CD8-positive, alpha-beta memory T cell (primary cell): ENCODE results near the gene RAB11FIP4. TPM values are rescaled to one million over a fixed set of nuclear protein-coding genes. Genes with fewer than 3 reads are reported as not detected.

ENCODE experiments used
- CTCF ChIA-PET: fragments of 350-600 bp; sonication (Branson Sonifier 250); formaldehyde crosslinking; loops from one replicate; lab custom pipeline; 2021; ENCODE audit warnings: antibody characterized with exemption; lab: Charles Lee
- POLR2A ChIA-PET: fragments of 350-600 bp; sonication (Branson Sonifier 250); formaldehyde crosslinking; loops from one replicate; lab custom pipeline; 2021; ENCODE audit warnings: antibody characterized with exemption; lab: Charles Lee
- DNase-seq, 5 donors: peaks; one replicate each; pipeline versions ENCODE4 v3.0.0 to v3.0.0-alpha.2; 2020 to 2022; ENCODE audit warnings: mixed read lengths in 1 of 5
- H3K27ac ChIP-seq: one replicate; pipeline ENCODE4 v1.7.0; 2013; ENCODE audit warnings: low read depth, mild to moderate bottlenecking, low read length, moderate library complexity
- H3K27me3 ChIP-seq: 2 replicates; pipeline ENCODE4 v1.7.0; 2013; ENCODE audit warnings: low read length, mild to moderate bottlenecking; ENCODE audit not compliant: insufficient read depth, poor library complexity, severe bottlenecking
- H3K36me3 ChIP-seq: 2 replicates; pipeline ENCODE4 v1.7.0; 2013; ENCODE audit warnings: mild to moderate bottlenecking, low read length, moderate library complexity; ENCODE audit not compliant: insufficient read depth
- H3K4me1 ChIP-seq: 2 replicates; pipeline ENCODE4 v1.7.0; 2013; ENCODE audit warnings: mild to moderate bottlenecking, low read length, moderate library complexity; ENCODE audit not compliant: insufficient read depth
- H3K4me3 ChIP-seq: 2 replicates; pipeline ENCODE4 v1.7.0; 2013; ENCODE audit warnings: mild to moderate bottlenecking, low read length
- H3K9me3 ChIP-seq: 2 replicates; pipeline ENCODE4 v1.7.0; 2013; ENCODE audit warnings: mild to moderate bottlenecking, low read length
- H3K27ac Mint-ChIP-seq, 8 donors: one replicate each; pipeline ENCODE4 v1.8.0; 2020 to 2021; ENCODE audit warnings: mixed read lengths in 8 of 8, mild to moderate bottlenecking in 6 of 8, inconsistent platforms in 3 of 8, moderate library complexity in 3 of 8
- H3K27me3 Mint-ChIP-seq, 2 donors: one replicate each; pipeline ENCODE4 v1.8.0; 2020 to 2021; ENCODE audit warnings: mixed read lengths in 2 of 2, mild to moderate bottlenecking in 1 of 2, moderate library complexity in 1 of 2
- H3K36me3 Mint-ChIP-seq, 3 donors: one replicate each; pipeline ENCODE4 v1.8.0; 2020 to 2021; ENCODE audit warnings: mixed read lengths in 3 of 3, inconsistent platforms in 1 of 3, mild to moderate bottlenecking in 1 of 3
- H3K4me1 Mint-ChIP-seq, 3 donors: one replicate each; pipeline ENCODE4 v1.8.0; 2020 to 2021; ENCODE audit warnings: mixed read lengths in 3 of 3, inconsistent platforms in 1 of 3, mild to moderate bottlenecking in 1 of 3
- H3K4me3 Mint-ChIP-seq, 7 donors: one replicate each; pipeline ENCODE4 v1.8.0; 2020 to 2021; ENCODE audit warnings: mixed read lengths in 7 of 7, mild to moderate bottlenecking in 6 of 7, moderate library complexity in 4 of 7, inconsistent platforms in 2 of 7
- H3K9me3 Mint-ChIP-seq, 5 donors: one replicate each; pipeline ENCODE4 v1.8.0; 2020 to 2022; ENCODE audit warnings: mixed read lengths in 5 of 5, mild to moderate bottlenecking in 3 of 5, moderate library complexity in 2 of 5, inconsistent platforms in 1 of 5
- polyA plus RNA-seq: library from polyadenylated mRNA; unstranded; fragments of 300-500 nt; fragmentation: Illumina TruSeq; gene quantifications from one replicate; pipeline ENCODE4 v1.2.3, GENCODE V29; 2021
- total RNA-seq, 2 experiments: library from RNA; stranded (reverse); gene quantifications; one replicate each; pipeline ENCODE4 v1.2.3, GENCODE V29; 2021

Gene RAB11FIP4
- total and polyA plus RNA-seq, 3 experiments from 2014 or later: 15.1 to 26.8 (median 17.4) TPM

DNA sequence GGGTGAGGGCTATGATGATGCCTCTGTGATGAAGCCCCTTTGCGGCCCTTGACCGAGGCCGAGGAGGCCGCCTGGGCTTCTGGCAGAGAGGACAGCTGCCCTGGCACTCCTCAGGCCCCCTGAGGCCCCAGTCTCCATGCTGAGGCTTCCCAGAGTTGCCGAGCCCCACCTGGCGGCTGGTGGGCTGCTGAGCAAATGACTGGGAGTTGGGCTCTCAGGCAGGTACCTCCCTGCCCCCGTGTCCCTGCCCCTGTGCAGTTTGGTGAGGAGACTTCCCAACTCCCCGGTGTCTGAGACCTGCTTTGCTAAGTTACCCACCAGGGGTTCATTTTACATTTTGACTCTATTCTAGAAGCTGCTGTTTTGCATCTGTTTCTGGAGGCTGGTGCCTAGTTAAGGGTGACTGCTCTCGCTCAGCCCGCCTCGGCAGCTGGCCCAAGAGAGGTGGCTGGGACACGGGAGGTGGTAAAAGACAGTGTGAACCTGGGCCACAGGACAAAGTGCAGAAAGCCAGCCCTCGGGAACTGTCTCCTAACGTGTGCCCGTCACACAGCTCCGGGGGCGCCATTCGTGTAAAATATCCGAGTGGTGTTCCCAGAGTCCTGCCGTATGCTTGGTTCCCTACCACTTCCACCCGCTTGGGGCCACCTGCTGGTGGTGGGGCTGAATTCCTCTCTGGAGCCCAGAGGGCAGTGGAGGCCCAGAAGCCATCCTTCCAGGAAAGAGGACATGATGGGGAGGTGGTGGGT is 134.5 kb downstream of the RAB11FIP4 start:
- H3K4me3 Mint-ChIP-seq: no peak overlapping the region
- H3K9me3 Mint-ChIP-seq: no peaks in the 10 kb centered on the region
- Histone ChIP-seq H3K4me1 (no peaks in the 10 kb centered on the region), H3K36me3 (peaks cover 49% of the 10 kb centered on the region), H3K27me3 (no peaks in the 10 kb centered on the region), H3K4me3 (no peak overlapping the region), H3K27ac (no peak overlapping the region), H3K9me3 (no peaks in the 10 kb centered on the region)
- H3K36me3 Mint-ChIP-seq: peaks cover 0 to 90% (median 4%) of the 10 kb centered on the region in 3 donors
- ChIA-PET CTCF (interaction anchor here (0.6 to 9.7 kb wide), 15 partner anchors 9 to 97 kb away, joined by 3 to 117 read pairs (median 5); no protein-coding TSS in a partner anchor), POLR2A (no interaction called here)
- no peaks in the 10 kb centered on the region for H3K27me3 Mint-ChIP-seq
- no peaks in the 10 kb centered on the region for H3K4me1 Mint-ChIP-seq
- H3K27ac Mint-ChIP-seq: no peak overlapping the region
- no peak for DNase-seq

DNA sequence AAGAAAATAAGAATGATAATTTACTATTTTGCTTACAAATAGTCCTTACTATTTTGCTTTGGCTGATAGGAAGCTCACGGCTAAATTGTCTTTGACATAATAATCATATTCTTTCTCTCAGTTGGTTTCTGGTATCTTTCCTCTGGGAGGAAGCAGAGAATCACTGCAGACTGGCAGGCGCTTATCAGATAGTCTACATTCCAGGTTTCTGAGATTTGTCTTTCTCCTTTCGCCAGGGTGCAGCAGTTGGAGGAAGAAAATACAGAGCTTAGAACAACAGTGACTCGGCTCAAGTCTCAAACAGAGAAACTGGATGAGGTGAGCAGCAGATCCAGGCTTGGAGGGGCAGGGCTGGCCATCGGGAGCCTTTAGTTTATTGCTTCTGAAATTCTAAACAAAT is 136.1 kb downstream of the RAB11FIP4 start:
- DNase-seq: no peak
- H3K27ac ChIP-seq: no peak overlapping the region
- Mint-ChIP-seq H3K27me3 (no peaks in the 10 kb centered on the region), H3K9me3 (no peaks in the 10 kb centered on the region), H3K36me3 (peaks cover 0 to 90% (median 4%) of the 10 kb centered on the region in 3 donors), H3K4me1 (peaks cover 0 to 1% (median 0%) of the 10 kb centered on the region in 3 donors), H3K4me3 (no peak overlapping the region), H3K27ac (no peak overlapping the region)
- H3K27me3 ChIP-seq: no peaks in the 10 kb centered on the region
- H3K9me3 ChIP-seq: no peaks in the 10 kb centered on the region
- no peaks in the 10 kb centered on the region for H3K4me1 ChIP-seq
- POLR2A ChIA-PET: no interaction called here
- CTCF ChIA-PET: interaction anchor here (0.7 to 9.7 kb wide), 3 partner anchors 18 to 138 kb away, joined by 3 to 117 read pairs (median 8); no protein-coding TSS in a partner anchor
- H3K36me3 ChIP-seq: peaks cover 52% of the 10 kb centered on the region
- no peak overlapping the region for H3K4me3 ChIP-seq

DNA sequence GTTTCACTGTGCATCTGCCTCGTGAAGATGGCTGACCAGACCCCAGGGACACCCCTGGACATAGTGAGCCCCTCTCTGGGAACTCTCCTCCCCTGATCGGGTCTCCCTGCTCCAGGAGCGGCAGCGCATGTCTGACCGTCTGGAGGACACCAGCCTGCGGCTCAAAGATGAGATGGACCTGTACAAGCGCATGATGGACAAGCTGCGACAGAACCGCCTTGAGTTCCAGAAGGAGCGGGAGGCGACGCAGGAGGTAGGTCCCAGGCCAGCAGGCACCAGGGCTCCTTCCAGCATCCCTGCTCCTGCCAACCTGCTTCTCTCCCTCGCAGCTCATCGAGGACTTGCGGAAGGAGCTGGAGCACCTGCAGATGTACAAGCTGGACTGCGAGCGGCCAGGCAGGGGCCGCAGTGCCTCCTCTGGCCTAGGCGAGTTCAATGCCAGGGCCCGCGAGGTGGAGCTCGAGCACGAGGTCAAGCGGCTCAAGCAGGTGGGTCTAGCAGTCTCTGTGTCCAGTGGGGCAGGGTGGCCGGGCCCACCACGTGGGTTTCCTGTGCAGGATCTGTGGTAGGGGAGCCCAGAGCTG is 136.9 kb downstream of the RAB11FIP4 start:
- H3K4me1 ChIP-seq: no peaks in the 10 kb centered on the region
- H3K27me3 ChIP-seq: no peaks in the 10 kb centered on the region
- H3K4me3 ChIP-seq: no peak overlapping the region
- no peaks in the 10 kb centered on the region for H3K9me3 Mint-ChIP-seq
- peaks cover 0 to 9% (median 0%) of the 10 kb centered on the region in 3 donors for H3K4me1 Mint-ChIP-seq
- DNase-seq: peak in 1 of 5 donors; percentile 10
- no peaks in the 10 kb centered on the region for H3K27me3 Mint-ChIP-seq
- peaks cover 0 to 89% (median 4%) of the 10 kb centered on the region in 3 donors for H3K36me3 Mint-ChIP-seq
- H3K9me3 ChIP-seq: no peaks in the 10 kb centered on the region
- ChIA-PET CTCF (interaction anchor here (2.5 to 9.7 kb wide), 2 partner anchors 91 to 139 kb away, joined by 8 to 117 read pairs; no protein-coding TSS in a partner anchor), POLR2A (interaction anchor here (0.6 kb wide), 1 partner anchor 181 kb away, joined by 5 read pairs; no protein-coding TSS in a partner anchor)
- no peak overlapping the region for H3K27ac Mint-ChIP-seq
- no peak overlapping the region for H3K4me3 Mint-ChIP-seq
- peaks cover 52% of the 10 kb centered on the region for H3K36me3 ChIP-seq
- no peak overlapping the region for H3K27ac ChIP-seq

DNA sequence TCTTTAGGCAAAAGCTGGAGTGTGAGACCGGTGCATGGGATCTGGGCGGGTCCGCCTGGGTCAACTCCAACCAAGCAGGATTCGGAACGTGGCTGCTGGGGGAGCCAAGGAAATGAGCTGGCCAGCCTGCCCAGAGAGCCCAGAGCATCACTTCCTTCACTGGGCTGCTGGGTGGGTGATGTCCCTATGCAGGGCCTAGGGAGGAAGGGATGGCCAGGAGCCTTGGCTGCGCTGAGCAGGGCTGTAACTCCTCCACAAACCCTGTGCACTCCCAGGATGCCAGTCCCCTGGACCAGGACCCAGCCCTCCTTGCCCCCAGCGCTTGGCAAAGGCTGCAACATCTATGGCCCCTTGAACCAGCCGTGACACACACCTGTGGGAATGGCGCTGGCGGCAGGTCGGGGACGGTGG is 138.4 kb downstream of the RAB11FIP4 start:
- Histone ChIP-seq H3K36me3 (peaks cover 47% of the 10 kb centered on the region), H3K27me3 (no peaks in the 10 kb centered on the region), H3K27ac (no peak overlapping the region), H3K4me1 (no peaks in the 10 kb centered on the region), H3K9me3 (no peaks in the 10 kb centered on the region), H3K4me3 (no peak overlapping the region)
- Mint-ChIP-seq H3K4me3 (no peak overlapping the region), H3K27ac (peak overlapping the region in 1 of 8 donors; percentile 74), H3K9me3 (no peaks in the 10 kb centered on the region), H3K27me3 (no peaks in the 10 kb centered on the region), H3K4me1 (peaks cover 3 to 9% (median 6%) of the 10 kb centered on the region in 3 donors), H3K36me3 (peaks cover 0 to 79% (median 0%) of the 10 kb centered on the region in 3 donors)
- no peak for DNase-seq
- POLR2A ChIA-PET: no interaction called here
- CTCF ChIA-PET: interaction anchor here (1.6 kb wide), 1 partner anchor 312 kb away, joined by 5 read pairs; no protein-coding TSS in a partner anchor

DNA sequence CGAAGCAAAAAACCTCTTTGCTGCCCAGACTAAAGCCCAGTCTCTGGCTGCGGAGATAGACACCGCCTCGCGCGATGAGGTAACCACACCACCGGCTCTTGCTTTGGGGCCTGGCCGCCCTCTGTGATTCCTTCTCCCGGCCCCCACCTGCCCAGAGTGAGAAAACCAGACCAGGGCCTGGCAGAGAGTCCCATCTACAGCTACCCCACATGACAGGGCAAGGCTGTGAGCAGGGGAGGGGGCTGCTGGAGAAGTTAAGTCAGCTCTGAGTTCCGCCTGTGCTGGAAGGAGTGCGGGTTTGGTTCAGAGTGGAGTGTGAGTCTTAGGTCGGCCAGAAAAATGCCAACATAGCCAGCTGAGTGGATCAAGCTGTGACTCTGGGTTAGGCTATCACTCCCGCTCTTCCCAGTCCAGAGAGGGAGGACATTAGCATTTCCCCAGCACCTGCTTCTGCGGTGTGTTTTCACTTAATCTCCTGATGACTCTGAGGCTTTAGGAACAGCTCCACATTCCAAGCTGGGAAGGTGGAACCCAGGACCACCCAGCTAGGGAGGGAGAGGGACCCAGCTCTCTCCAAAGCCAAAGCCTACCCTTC is 139.0 kb downstream of the RAB11FIP4 start:
- H3K4me1 Mint-ChIP-seq: peaks cover 4 to 10% (median 10%) of the 10 kb centered on the region in 3 donors
- no peak overlapping the region for H3K27ac Mint-ChIP-seq
- Histone ChIP-seq H3K4me1 (peaks cover 3% of the 10 kb centered on the region), H3K36me3 (peaks cover 47% of the 10 kb centered on the region), H3K27me3 (no peaks in the 10 kb centered on the region), H3K27ac (no peak overlapping the region), H3K9me3 (no peaks in the 10 kb centered on the region), H3K4me3 (no peak overlapping the region)
- DNase-seq: no peak
- no peaks in the 10 kb centered on the region for H3K9me3 Mint-ChIP-seq
- H3K36me3 Mint-ChIP-seq: peaks cover 0 to 73% (median 0%) of the 10 kb centered on the region in 3 donors
- H3K4me3 Mint-ChIP-seq: no peak overlapping the region
- ChIA-PET CTCF (interaction anchor here (1.6 kb wide), 1 partner anchor 311 kb away, joined by 5 read pairs; no protein-coding TSS in a partner anchor), POLR2A (no interaction called here)
- no peaks in the 10 kb centered on the region for H3K27me3 Mint-ChIP-seq

DNA sequence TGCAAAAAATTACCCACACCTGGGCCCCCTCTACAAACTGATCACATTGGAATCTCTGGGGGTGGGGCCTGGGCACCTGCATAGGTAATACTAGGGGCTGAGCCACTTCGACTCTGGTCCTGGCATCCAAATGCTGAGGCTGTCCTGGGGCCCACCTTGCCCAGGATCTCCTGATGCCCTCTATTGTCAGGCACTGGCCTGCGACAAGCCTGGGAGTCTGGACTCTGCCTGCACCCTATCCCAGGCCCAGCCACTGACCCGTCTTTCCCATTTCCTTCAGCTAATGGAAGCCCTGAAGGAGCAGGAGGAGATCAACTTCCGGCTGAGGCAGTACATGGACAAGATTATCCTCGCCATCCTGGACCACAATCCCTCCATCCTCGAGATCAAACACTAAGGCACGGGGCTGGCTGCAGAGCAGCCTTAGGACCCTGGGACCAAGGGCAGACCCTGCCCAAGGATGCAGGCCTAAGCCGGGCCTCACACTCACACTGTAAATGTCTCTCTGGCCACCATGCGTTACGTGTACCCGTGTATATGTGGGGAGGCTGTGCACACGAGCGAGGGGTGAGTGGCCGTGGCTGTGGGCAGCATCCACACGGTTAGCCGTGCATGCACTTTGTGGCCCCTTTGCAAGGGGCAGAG is 140.0 kb downstream of the RAB11FIP4 start:
- POLR2A ChIA-PET: no interaction called here
- peaks cover 0 to 69% (median 0%) of the 10 kb centered on the region in 3 donors for H3K36me3 Mint-ChIP-seq
- H3K4me1 ChIP-seq: peaks cover 4% of the 10 kb centered on the region
- CTCF ChIA-PET: interaction anchor here (1.6 kb wide), 1 partner anchor 310 kb away, joined by 5 read pairs; no protein-coding TSS in a partner anchor
- H3K27me3 Mint-ChIP-seq: no peaks in the 10 kb centered on the region
- H3K4me3 ChIP-seq: no peak overlapping the region
- peaks cover 47% of the 10 kb centered on the region for H3K36me3 ChIP-seq
- no peak overlapping the region for H3K27ac ChIP-seq
- H3K4me3 Mint-ChIP-seq: no peak overlapping the region
- DNase-seq: no peak
- peaks cover 7 to 13% (median 13%) of the 10 kb centered on the region in 3 donors for H3K4me1 Mint-ChIP-seq
- H3K9me3 ChIP-seq: no peaks in the 10 kb centered on the region
- H3K27ac Mint-ChIP-seq: no peak overlapping the region
- H3K9me3 Mint-ChIP-seq: no peaks in the 10 kb centered on the region
- H3K27me3 ChIP-seq: no peaks in the 10 kb centered on the region

DNA sequence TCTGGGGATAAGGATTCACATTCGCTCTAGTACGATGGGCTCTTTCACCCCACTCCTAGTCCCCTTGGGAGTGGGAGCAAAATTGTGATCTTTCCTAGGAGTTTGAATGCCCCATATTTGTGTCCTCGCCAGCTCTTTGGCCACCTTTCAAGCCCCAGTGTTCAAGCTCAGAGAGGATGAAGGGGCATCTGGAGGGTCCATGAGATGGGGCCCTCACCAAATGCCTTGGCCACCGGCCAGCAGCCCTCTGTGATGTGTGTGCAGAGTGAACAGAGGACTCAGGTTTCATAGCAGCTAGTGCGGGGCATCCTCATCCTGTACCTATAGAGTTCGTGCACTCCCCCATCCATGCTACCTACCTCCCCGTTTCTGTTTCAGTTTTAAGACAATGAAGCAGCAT is 140.6 kb downstream of the RAB11FIP4 start:
- no peaks in the 10 kb centered on the region for H3K27me3 Mint-ChIP-seq
- Histone ChIP-seq H3K27me3 (no peaks in the 10 kb centered on the region), H3K36me3 (peaks cover 44% of the 10 kb centered on the region), H3K9me3 (no peaks in the 10 kb centered on the region), H3K4me3 (no peak overlapping the region), H3K27ac (no peak overlapping the region), H3K4me1 (peaks cover 4% of the 10 kb centered on the region)
- no peaks in the 10 kb centered on the region for H3K9me3 Mint-ChIP-seq
- no peak overlapping the region for H3K4me3 Mint-ChIP-seq
- DNase-seq: no peak
- ChIA-PET POLR2A (no interaction called here), CTCF (interaction anchor here (0.6 kb wide), 1 partner anchor 434 kb away, joined by 3 read pairs; no protein-coding TSS in a partner anchor)
- H3K27ac Mint-ChIP-seq: no peak overlapping the region
- peaks cover 0 to 64% (median 0%) of the 10 kb centered on the region in 3 donors for H3K36me3 Mint-ChIP-seq
- H3K4me1 Mint-ChIP-seq: peaks cover 7 to 15% (median 13%) of the 10 kb centered on the region in 3 donors
